Measurements from ENCODE around the gene LYRM9.
A peak's percentile ranks its signal among the peaks of the same experiment; 100 is the strongest.
"Not testable (repeated sequence)": the region's sequence is repeated elsewhere in the genome, so short reads cannot be mapped to it uniquely, and the experiment has no call there.

LYRM9 gene

GRCh38 chr17:27905447-27906225, 12.5 kb upstream of the LYRM9 start:
- no peak for DNase-seq

GRCh38 chr17:27904534-27905446, 11.6 kb upstream of the LYRM9 start:
- no peak for DNase-seq

GRCh38 chr17:27904114-27904513, 10.9 kb upstream of the LYRM9 start:
- no peak for DNase-seq

- no peak for DNase-seq
These were observed 6.4 kb upstream of the LYRM9 start for GRCh38 chr17:27899525-27899924.

GRCh38 chr17:27898096-27898495, 4.9 kb upstream of the LYRM9 start:
- no peak for DNase-seq

- no peak for DNase-seq
These were observed 3.5 kb upstream of the LYRM9 start for GRCh38 chr17:27896701-27897100.

GRCh38 chr17:27895940-27896535, 2.9 kb upstream of the LYRM9 start:
- DNase-seq = no peak

GRCh38 chr17:27895123-27895895, 2.1 kb upstream of the LYRM9 start:
- no peak for DNase-seq

GRCh38 chr17:27893841-27894503, 807 bp upstream of the LYRM9 start:
- no peak for DNase-seq

GRCh38 chr17:27892542-27892865, 661 bp downstream of the LYRM9 start:
- DNase-seq = no peak

GRCh38 chr17:27891841-27892240, 1.3 kb downstream of the LYRM9 start:
- no peak for DNase-seq

GRCh38 chr17:27889711-27890251, 3.4 kb downstream of the LYRM9 start:
- DNase-seq = no peak

- DNase-seq = peak; percentile 7
These were observed 4.2 kb downstream of the LYRM9 start for GRCh38 chr17:27888945-27889344.

- no peak for DNase-seq
These were observed 5.1 kb downstream of the LYRM9 start for GRCh38 chr17:27888067-27888466.

- DNase-seq = not testable (repeated sequence)
These were observed 6.7 kb downstream of the LYRM9 start for GRCh38 chr17:27886348-27886906.

- DNase-seq = no peak
These were observed 10.9 kb downstream of the LYRM9 start for GRCh38 chr17:27882162-27882840.

- peak; percentile 59 for DNase-seq
These were observed 13.1 kb downstream of the LYRM9 start for GRCh38 chr17:27879987-27880608.

- no peak for DNase-seq
These were observed 14.2 kb downstream of the LYRM9 start for GRCh38 chr17:27878776-27879562.

- DNase-seq = no peak
These were observed 19.4 kb downstream of the LYRM9 start for GRCh38 chr17:27873746-27874145.

GRCh38 chr17:27873211-27873610, 20.0 kb downstream of the LYRM9 start:
- no peak for DNase-seq
